SH-SY5Y (cell line): ENCODE data around the gene ZNF148.

ENCODE experiments used
- GATA2 ChIP-seq: IDR thresholded peaks from 2 replicates; pipeline ENCODE4 v1.6.1; 2011; ENCODE audit warnings: mild to moderate bottlenecking, low read depth, low read length
- GATA3 ChIP-seq: IDR thresholded peaks from 2 replicates; pipeline ENCODE4 v1.6.1; 2011; ENCODE audit warnings: low read depth, mild to moderate bottlenecking, low read length, moderate library complexity

ZNF148 gene

GRCh38 chr3:125322166-125322565, 53.0 kb downstream of the ZNF148 start:
- TF ChIP-seq GATA3 (peak; percentile 73), GATA2 (peak; percentile 84)

GRCh38 chr3:125319765-125320164, 55.4 kb downstream of the ZNF148 start:
- TF ChIP-seq GATA2 (no peak), GATA3 (no peak)

GRCh38 chr3:125318871-125319270, 56.3 kb downstream of the ZNF148 start:
- no peak for TF ChIP-seq GATA3
- TF ChIP-seq GATA2: no peak

- no peak for TF ChIP-seq GATA2
- no peak for TF ChIP-seq GATA3
Measured at GRCh38 chr3:125318167-125318865, 56.8 kb downstream of the ZNF148 start.

- no peak for TF ChIP-seq GATA3
- no peak for TF ChIP-seq GATA2
Measured at GRCh38 chr3:125317761-125318160, 57.4 kb downstream of the ZNF148 start.

- no peak for TF ChIP-seq GATA3
- TF ChIP-seq GATA2: no peak
Measured at GRCh38 chr3:125316949-125317348, 58.2 kb downstream of the ZNF148 start.

GRCh38 chr3:125316246-125316645, 58.9 kb downstream of the ZNF148 start:
- TF ChIP-seq GATA3: no peak
- no peak for TF ChIP-seq GATA2

GRCh38 chr3:125313060-125313635, 62.0 kb downstream of the ZNF148 start:
- no peak for TF ChIP-seq GATA3
- TF ChIP-seq GATA2: no peak

GRCh38 chr3:125310623-125311081, 64.5 kb downstream of the ZNF148 start:
- TF ChIP-seq GATA3: no peak
- no peak for TF ChIP-seq GATA2

- TF ChIP-seq GATA3 (no peak), GATA2 (no peak)
Measured at GRCh38 chr3:125309476-125309875, 65.6 kb downstream of the ZNF148 start.

- TF ChIP-seq GATA2 (no peak), GATA3 (no peak)
Measured at GRCh38 chr3:125306620-125307019, 68.5 kb downstream of the ZNF148 start.

- TF ChIP-seq GATA3 (no peak), GATA2 (no peak)
Measured at GRCh38 chr3:125302932-125303331, 72.2 kb downstream of the ZNF148 start.

- no peak for TF ChIP-seq GATA2
- TF ChIP-seq GATA3: no peak
Measured at GRCh38 chr3:125300416-125300815, 74.7 kb downstream of the ZNF148 start.

GRCh38 chr3:125294411-125294810, 80.7 kb downstream of the ZNF148 start:
- no peak for TF ChIP-seq GATA2
- TF ChIP-seq GATA3: no peak

- TF ChIP-seq GATA3 (no peak), GATA2 (no peak)
Measured at GRCh38 chr3:125292015-125292414, 83.1 kb downstream of the ZNF148 start.
